GM21717 (cell line): ENCODE measurements around the gene ZRANB2.

Experiments
- ATAC-seq: cut with Tn5 transposase; IDR thresholded peaks from one replicate; pipeline ENCODE4 v1.9.1; 2021; ENCODE audit warnings: mild to moderate bottlenecking, moderate library complexity; ENCODE audit not compliant: unreplicated experiment

ZRANB2 gene

DNA sequence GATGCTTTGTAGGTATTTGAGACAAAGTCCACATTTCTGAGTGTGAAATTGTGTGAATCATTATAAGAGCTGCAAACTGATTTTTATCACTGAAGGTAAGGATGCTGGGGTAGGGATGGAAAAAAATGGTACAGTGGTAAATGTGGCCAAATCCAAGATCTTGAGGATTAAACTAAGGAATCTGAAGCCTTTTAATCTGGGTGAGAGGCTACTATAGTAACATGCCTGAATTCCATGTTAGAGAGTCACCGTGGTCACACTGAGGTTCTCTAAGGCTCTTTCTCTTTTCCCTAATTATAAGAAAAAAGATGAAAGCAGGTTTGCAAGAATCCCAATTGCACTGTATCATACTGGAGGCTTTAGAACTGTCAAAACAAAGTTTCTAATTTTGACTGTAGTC is 50.8 kb downstream of the ZRANB2 start:
- no peak for ATAC-seq

DNA sequence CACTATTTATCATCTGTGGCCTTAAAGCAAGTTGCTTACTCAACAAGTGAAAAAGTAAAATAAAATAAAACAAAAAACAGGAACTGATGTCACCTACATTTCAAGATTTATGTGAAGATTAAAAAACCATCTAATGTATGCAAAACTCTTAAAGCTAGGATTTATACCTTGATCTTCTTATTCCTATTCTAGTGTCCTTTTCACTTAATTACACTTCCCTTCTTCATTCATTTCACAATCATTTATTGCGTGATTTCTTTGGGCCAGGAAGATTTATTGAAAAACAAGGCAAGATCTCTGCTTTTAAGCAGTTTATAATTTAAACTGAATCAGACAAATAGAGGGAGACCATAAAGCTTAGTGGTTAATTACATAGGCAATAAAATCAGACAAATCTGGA is 51.9 kb downstream of the ZRANB2 start:
- no peak for ATAC-seq

DNA sequence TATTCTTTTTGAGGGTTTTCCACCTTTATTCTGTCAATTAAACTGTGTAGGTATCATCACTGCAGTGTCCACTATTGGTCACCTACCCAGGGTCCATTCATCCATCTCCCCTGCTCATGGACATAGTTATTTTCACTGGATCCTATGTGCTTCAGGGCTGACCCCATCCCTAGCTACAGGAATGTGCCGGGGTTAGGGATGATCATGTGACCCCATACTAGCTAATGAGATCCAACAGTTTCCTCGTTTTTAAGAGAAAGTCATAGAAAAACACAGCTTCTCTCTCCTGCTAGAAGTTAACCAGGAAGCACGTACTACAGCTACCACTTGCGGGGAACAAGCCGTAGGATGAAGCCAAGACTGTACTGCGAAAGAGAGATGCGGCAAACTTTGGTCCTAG is 52.8 kb downstream of the ZRANB2 start:
- ATAC-seq = no peak

DNA sequence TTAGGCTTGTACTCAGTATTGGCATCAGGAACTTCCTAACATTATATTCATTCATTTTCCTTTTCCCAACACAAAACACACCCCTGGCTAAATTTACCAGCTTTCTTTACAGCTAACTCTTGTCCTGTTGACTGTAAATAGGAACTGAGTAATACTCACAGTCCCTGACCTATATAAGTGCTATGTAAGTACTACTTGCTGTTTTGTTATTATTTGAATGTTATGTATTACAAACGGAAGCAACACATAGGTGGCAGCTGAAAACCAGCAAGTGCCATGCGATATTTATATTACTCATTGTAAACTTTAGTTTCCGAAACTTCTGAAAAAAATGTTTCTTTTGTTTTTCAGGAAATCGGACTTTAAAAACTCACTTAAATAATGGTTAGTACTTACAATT is 54.7 kb downstream of the ZRANB2 start:
- no peak for ATAC-seq

DNA sequence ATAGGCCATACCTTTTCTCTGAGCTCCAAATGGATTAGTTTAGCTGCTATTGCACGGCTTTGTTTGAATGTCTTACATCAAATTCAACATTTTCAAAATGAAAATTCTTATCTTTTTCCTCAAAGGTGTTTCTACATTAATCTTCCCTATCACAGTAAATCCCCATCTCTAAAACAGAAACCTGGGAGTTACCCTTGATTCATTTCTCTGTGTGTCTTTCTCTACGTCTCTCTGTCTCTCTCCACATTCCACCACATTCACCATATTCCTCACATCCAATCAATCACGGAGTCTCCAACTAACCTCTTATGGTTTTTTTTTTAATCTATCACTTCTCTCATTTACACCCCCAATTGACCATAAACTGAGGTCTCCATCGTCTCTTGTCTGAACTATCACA is 57.3 kb downstream of the ZRANB2 start:
- no peak for ATAC-seq

DNA sequence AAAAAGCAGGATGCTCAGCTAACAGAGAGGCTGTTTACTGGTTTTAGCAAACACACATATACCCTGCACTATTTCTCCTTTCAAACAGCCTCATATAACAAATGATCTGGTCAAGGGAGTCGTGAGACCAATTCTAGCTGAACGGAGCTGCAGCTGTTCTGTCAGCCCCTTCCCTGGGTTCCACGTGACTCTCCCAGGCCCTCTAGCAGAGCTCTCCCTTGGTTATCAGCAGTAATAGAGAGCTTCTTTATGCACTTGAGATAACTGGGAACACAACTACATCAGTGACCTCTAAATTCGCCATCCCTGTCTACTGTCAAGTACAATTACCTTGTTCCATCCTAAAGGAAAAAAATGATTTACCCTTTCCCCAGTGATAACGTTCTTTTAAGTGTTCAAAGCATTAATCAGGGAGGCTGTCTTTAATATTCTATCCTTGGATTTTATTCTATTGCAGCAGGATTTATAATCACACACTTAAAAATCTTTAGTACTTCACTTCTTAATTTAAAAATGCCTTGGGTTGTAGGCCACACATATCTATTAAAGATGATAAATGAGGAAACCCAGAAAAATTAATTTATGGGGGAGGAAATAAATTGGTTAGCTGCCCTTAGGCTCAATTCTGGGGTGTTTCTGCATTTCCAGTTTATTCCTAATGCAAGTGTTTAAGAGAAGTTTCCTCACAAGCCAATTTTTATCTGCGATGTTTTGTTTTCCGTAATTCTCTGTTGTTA is 61.4 kb downstream of the ZRANB2 start:
- no peak for ATAC-seq

DNA sequence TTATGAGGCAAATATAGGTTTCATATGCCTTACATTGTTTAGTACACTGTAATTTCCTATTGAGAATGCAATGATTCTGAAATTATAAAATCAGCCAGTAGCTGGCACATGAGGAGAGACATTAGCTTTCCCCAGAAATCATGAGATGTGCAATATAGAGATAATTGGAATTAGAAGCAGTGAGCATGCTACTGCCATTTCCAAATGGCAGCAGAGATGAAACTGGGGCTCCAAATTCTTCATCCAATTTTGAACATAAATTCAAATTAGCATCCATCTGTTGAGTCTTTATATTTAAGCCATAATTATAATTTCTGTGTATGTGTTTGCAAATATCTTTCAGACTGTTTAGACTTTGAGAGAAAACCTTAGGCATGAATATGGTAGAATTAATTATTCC is 62.0 kb downstream of the ZRANB2 start:
- ATAC-seq = no peak

DNA sequence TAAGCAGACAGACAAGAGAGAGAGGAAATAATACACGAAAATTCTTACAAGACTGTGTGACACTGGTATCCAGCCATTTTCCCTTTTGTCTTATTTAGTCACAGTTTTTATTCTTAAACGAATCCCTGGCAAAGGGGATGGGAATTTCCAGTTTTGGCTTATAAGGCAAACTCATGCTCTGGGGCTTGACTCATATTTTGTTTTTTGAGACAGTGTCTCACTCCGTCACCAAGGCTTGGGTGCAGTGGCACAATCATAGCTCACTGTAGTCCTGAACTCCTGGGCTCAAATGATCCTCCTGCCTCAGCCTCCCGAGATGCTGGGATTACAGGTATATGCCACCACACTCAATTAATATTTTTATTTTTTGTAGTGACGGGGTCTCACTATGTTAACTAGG is 65.1 kb downstream of the ZRANB2 start:
- no peak for ATAC-seq

DNA sequence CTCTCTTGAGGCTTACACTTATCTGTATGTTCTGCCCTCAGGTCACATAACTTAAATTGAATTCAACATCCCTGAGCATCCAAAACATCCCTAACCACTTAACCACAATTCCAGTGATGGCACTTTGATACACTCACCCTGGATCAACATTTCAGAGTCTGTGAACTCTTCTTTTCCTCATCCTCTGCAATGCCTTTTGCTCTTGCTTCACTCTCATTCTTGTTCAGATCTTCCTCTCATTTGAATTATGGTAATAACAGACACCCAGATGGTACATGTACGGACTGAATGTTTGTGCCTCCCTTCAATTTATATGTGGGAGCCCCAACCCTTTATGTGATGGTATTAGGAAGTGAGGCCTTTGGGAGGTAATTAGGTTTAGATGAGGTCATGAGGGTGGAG is 66.7 kb downstream of the ZRANB2 start:
- no peak for ATAC-seq
